Body of pancreas (tissue), 4 donors: ENCODE results near the gene CMC1.

ENCODE experiments used
- POLR2A ChIP-seq, 3 donors: fragments of 450-650 bp; IDR thresholded peaks; one replicate each; pipeline ENCODE4 v1.6.1; 2016; ENCODE audit warnings: antibody characterized with exemption in 3 of 3, mild to moderate bottlenecking in 2 of 3
- TF ChIP-seq, protein P1 (sequence below), 7 experiments: fragments of 450-650 bp in 4 of 7; fragments of 200-600 bp in 3 of 7; sonication (generic) in 3 of 7; IDR thresholded peaks; one replicate each; pipeline ENCODE4 v1.5.1; 2016 to 2019; ENCODE audit warnings: antibody characterized with exemption in 7 of 7

DNA sequence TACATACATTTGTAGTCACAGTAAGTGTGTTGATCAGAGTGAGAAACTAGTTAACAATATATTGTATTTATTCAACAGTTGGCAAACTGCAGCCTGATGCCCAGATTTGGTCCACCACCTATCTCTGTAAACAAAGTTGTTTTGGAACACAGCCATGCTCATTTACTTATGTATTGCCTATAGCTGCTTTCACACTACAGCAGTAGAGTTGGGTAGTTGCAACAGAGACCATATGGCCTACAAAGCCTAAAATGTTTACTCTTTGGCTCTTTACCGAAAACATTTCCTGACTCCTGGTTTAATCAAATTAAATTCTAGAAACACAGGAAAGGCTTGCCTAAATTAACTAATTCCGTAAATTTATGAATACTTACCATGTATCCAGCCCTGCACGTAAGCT, 39.4 kb downstream of the CMC1 start:
- TF ChIP-seq POLR2A (IDR thresholded peaks at IDR 0.05): no peak
- TF ChIP-seq, protein P1, sequence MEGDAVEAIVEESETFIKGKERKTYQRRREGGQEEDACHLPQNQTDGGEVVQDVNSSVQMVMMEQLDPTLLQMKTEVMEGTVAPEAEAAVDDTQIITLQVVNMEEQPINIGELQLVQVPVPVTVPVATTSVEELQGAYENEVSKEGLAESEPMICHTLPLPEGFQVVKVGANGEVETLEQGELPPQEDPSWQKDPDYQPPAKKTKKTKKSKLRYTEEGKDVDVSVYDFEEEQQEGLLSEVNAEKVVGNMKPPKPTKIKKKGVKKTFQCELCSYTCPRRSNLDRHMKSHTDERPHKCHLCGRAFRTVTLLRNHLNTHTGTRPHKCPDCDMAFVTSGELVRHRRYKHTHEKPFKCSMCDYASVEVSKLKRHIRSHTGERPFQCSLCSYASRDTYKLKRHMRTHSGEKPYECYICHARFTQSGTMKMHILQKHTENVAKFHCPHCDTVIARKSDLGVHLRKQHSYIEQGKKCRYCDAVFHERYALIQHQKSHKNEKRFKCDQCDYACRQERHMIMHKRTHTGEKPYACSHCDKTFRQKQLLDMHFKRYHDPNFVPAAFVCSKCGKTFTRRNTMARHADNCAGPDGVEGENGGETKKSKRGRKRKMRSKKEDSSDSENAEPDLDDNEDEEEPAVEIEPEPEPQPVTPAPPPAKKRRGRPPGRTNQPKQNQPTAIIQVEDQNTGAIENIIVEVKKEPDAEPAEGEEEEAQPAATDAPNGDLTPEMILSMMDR (IDR thresholded peaks at IDR 0.05): no peak
